Stimulated activated CD4-positive, alpha-beta T cell treated with anti-CD3 and anti-CD28 coated beads, Interleukin-15, amount 100 ng/mL, for 24 hours (primary cell): ENCODE data around the gene NR3C2.
"Not testable (repeated sequence)": the region's sequence is repeated elsewhere in the genome, so short reads cannot be mapped to it uniquely, and the experiment has no call there.

Source experiments
- DNase-seq: peaks from one replicate; pipeline ENCODE4 v3.0.0-alpha.2; 2020

NR3C2 gene

DNA sequence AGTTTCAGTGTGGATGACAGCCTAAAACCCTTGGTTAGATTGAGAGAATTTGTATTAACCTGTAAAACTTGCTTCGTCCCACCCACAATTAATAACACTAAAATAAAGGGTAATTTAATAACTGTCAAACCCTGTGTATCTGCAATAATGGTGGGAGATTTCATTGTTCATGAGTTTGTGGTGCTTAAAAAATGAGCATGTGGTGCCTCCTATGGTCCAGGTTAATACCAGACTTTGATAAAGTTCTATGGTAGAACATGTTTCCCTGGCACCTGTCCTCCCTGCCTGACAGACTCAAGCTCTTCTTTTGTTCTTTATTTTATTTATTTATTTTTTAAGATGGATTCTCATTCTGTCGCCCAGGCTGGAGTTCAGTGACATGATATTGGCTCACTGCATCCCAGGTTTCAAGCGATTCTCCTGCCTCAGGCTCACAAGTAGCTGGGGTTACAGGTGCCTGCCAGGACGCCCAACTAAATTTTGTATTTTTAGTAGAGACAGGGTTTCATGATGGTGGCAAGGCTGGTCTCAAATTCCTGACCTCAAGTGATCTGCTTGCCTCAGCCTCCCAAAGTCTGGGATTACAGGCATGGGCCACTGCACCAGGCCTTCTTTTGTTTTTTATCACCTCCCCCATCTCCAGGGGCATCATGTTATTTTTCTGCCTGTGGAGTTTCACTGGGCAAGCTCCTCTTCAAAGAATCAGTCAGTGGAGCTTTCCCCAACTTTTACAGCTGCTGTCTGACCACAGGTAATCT is 289.2 kb downstream of the NR3C2 start:
- no peak for DNase-seq

DNA sequence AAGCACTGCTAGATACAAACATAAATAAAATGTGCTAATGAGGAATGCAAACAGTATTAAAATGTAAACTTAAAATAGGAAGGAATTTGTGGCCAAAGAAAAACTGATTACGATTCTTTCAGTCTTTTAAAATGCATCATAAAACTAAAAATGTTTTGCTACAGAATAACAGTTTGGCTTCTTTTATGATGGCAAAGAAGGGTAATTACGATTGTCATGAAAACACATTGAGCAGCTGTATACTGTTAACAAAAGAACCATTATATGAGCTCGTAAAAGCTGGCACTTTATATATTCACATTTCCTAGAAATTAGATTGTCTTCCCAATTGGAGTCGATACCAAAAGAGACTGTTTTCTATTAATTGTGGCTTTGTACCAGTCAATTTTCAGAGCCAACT is 290.4 kb downstream of the NR3C2 start:
- DNase-seq, result no peak

DNA sequence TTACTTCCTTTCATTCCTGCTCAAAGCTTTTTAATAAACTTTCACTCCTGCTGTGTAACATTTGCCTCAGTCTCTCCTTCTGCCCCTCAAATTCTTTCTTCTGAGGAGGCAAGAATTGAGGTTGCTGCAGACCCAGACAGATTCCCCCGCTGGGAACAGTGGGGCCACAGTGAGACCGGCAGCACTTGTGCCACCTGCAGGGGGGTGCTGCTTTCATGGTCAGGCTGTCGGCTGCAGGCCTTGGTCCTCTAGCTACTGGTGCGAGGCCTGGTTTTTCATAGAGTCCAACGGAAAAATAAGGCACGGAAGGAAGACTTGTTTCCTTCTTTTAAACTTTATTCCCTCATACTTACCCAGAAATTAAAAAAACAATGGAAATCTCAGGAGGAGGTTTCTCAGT is 296.7 kb downstream of the NR3C2 start:
- no peak for DNase-seq

DNA sequence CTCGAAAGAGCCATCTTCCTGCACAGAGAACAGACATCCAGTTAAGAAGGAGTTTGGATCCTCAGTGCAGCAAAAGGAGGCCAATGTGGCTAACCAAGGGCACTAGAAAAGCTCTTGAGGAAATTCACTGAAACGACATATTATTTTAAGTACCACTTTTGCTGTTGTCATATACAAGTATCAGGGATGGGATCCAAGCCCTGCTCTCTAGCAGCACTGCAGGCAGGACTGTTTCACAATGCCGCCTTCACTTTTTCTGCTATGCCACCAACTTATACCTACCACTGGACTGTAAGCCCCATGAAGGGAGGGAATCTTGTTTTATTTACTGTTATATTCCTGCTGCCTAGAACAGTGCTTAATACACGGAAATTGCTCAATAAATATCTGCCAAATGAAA is 299.0 kb downstream of the NR3C2 start:
- DNase-seq, result no peak

DNA sequence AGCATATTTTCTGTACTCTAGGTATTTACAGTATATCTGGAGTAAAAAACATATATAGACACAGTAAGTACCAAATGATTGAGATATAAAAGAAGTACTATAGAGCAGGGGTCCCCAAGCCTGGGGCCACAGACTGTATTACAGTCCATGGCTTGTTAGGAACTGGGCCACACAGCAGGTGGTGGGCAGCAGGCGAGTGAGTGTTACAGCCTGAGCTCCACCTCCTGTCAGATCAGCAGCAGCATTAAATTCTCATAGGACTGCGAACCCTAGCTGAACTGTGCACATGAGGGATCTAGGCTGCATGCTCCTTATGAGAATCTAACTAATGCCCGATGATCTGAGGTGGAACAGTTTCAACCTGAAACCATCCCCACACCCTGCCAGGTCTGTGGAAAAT is 300.7 kb downstream of the NR3C2 start:
- no peak for DNase-seq

DNA sequence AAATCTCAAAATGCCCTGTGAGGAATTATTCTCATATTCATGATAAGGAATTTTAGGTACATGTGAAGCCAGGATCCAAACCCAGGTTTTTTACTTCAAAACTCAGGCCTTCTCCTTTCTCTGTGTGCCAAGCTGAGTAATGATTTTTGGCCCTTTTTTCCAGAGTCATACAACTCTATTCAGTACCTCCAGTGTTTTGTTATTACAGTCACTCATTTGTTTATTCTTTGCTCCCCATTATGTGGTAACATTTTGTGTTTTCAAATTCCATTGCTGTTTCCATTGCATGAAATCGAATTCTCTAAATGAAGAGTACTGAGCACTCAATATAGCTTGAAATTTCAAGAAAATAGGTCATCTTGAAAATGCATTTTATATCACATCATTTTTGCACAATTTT is 315.4 kb downstream of the NR3C2 start:
- no peak for DNase-seq

DNA sequence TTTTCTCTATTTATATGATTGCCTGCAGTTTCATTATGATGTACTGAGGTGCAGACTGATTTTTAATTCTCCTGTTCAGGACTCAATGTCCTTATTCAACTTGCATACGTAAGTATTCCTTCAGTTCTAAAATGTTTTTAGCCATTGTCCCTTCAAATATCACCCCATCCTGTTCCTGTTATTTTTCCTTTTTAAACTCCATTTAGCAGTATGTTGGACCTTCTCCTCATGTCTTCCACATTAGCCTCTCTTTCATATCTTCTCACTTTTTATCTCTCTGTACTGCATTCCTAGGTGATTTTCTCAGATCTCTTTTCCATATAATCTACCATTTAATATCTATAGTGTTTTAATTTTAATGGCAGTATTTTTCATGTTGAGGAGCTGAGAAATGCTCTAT is 317.7 kb downstream of the NR3C2 start:
- DNase-seq, result no peak

DNA sequence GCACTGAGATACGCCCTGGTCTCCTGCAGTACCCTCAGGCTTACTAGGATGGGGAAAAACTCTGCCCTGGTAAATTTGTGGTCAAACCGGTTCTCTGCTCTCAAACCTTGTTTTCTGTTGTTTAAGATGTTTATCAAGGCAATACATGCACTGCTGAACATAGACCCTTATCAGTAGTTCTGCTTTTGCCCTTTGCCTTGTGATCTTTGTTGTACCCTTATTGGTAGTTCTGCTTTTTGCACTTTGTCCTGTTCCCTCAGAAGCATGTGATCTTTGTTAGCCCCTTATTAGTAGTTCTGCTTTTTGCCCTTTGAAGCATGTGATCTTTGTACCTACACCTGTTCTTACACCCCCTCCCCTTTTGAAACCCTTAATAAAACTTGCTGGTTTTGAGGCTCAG is 319.1 kb downstream of the NR3C2 start:
- DNase-seq, result not testable (repeated sequence)

DNA sequence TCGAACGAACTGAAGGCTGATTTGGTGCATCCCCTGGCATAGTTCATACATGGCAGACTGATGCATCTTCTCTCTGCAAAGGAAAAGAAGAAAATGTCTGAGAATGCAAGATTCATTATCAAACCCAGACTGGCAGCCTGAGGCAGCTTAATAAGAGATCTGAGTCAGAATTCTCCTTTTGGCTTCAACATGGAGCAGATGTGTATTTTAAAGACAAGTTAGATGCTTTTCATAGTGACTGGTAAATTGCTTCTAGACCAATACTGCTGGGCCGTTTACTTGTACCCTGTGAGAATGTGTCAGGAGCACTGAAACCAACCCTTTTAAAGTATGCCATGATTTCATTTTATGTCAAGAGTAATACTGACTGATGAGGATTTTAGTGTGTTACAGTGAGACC is 322.0 kb downstream of the NR3C2 start:
- no peak for DNase-seq

DNA sequence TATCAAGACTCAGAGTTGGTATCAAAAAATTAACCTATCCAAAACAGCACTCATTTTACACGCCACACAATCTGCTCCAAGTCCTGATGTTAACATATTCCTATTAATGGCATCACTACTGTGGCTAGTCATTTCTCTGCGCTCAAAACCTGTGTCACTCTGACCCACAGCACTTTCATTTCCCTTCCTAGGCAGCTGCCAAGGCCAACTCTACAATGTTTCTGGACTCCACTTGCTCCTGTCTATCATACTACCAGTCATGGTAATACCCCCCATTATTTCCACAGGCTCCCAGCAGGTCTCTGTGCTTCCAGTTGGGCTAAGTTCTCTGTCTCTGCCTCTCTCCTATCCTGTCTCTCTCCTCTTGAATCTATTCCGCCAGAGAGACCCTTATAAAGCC is 323.6 kb downstream of the NR3C2 start:
- no peak for DNase-seq

DNA sequence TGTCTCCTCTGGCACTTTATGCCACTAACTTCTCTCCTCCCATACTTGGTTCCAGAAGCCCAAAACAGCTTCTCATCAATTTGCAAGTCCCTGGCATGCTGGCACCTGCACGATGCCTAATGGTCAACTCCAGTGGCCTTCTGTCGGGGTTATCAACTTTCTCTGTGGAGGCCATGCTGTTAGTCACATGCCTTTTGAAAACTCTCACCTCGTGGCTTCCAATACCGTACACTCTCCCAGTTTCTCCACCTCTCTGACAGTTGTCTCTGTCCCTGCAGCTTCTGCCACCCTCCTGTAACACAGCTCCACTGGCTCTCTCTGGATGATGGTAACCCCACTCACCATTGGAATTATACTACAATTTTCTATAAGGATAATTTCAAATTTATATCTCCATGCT is 324.0 kb downstream of the NR3C2 start:
- DNase-seq, result no peak

DNA sequence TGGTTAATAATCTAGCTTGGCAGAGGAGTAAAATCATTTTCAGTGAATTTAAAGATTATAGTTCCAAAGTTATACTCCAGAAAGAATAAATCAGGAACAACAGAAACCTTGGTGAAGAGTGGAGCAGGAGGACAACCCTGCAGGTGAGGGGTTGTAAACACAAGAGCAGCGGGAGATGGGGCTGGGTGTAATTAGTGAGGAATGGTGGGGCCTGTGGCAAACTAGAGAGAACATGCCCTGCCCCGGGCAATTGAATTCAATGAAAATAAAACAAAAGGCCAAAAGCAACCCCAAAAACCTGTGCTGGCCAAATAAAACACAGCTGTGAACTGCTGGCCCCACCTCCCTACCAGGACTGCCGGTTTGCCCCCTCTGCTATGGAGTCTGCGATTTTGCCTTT is 325.2 kb downstream of the NR3C2 start:
- no peak for DNase-seq

DNA sequence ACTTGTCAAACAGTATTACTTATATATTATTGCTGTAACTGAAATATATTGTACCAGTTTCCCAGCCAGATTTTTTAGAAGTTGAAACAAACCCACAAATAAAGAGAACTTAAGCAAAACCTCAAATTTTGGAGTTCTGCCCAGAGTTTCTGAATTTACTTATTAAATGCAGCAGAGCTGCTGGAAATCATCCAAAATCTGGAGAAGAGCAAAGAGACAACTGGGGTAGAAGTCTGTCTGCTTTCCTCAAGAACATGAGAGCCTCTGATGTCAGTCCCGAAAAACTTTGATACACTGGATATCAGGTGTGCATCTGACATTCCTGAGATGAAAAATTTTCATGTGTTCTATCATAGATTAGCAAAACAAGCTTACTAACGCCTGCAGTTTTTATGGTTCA is 325.9 kb downstream of the NR3C2 start:
- DNase-seq, result no peak

DNA sequence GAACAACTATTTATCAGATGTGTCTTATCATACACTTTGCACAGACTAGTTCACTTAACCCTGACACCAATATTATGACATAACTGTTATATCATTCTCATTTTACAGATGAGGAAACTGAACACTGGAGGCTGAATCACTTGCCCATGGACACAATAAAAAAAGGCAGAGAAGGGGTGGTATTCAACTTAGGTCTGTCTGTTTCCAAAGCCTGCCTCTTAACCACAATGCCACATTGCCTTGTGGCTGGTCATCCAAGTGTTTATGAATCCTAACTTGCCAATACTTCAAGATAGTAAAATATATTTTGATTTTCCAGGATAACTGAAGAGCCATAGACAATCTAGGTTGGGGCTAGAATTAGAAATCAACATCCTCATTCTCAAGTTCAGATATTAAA is 327.8 kb downstream of the NR3C2 start:
- DNase-seq, result no peak

DNA sequence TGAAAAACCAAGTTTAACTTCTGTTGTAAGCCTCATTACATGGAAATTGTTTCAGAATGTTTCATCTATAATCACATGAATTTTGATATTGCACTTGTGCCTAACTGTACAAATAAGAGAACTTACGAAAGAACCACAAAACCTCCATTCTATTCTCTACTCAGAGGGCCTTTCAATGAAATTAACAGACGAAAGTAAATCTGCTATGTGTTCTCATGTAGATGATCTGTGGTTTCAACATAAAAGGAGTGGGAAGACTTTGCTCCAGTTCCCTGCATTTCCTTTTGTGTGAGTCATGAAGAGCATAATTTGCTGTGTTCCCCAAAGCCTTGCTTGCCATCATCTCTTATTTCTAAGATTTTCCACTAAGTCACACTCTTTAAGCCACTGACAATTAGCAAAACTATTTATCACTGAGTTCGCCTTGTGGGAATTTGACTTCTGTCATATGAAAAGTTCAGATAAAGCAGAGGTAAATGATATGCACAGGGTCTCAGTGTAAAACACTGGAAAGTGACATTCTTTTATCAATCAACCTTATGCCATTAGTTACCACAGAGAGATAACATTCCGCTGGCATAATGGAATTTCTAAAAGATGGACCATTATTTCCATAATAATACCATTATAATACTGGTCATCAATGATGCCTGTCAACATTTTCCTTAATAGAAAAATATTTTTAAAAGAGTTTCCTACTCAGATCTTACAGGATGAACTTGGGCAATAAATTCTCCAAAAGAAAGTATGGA is 329.8 kb downstream of the NR3C2 start:
- no peak for DNase-seq

DNA sequence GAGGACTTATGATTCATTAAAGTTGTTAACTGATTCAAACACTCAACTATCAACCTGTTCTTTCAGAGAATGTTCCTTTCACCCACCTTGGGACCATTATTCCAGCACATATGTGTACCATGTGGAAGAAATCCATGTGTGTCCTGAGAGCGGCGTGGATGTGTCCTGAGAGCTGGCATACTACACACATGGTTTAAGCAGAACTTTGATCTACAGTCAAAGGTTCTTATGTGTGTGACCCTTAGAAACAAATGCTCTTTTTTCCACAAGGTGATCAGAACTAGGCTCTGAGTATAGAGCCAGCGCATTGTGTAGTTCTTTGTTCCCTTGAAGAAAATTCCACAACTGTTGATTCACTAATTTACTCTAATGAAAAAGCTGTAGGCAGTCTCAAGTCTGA is 332.0 kb downstream of the NR3C2 start:
- no peak for DNase-seq

DNA sequence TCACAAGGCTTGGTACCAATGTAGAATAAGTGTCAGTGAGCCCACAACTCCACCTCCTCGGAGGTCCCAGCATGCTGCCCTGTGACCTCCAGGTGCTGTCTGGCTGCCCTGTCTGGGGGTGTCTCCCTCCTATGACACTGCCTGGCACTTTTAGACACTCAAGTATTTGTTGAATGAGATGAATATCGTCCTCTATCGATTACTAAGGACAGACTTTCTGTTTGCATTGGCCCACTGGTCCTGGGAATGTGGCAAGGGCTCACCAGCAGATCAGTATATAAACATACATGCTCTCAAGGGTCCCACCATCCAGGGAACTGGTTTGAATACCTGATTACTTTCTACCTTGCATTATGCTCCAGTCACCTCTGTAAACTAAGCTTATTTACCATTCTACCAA is 333.0 kb downstream of the NR3C2 start:
- no peak for DNase-seq

DNA sequence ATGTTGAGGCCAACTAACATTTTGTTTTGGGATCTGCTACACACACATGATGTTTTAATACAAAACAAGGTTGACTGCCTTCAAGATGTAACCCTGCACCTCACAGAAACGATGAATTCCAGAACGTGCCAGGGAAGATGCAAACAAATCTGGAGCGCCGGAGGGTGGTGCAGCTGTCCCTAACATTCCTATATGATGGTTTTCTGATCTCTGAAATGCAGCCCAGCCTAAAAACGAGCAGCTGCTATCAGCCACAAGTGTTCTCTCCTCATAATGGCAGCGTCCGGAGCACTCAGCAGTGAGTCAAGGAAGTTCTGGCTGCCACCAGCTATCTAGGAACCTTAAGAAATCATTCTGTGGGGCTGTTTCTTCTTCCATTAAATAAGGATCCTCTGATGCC is 333.4 kb downstream of the NR3C2 start:
- DNase-seq, result no peak

DNA sequence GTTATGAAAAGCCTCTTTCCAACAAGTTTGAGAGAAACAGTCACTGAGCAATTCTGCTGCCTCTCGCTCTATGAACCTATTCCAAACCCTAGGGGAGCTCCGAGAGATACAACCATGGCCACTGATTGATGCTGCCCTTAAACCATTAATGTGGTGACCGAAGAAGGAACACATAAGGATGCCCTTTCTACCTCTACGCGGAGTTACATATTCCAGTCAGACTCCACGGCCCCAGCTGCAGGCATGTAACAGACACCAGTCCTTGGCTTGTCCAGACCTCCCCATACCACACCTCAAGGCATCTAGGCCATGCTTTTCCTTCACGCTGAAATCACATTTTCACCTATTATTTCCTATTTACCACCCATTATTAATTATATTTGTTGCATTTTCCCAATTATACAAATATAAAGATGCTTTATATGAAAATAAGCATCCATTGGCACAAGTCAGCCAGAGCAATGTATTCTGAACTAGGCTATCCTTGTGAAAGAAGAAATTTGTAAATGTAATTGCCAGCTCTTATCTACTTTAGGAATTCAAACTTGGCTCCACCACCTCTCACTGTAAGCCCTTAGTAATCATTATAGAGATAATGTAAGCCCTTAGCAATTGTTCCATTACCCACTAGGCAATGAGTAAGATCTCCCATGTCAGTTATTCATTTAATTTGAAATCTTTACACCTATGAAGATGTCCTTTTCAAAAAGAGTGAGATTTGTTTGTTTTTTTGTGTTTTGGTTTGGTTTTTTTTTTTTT is 338.4 kb downstream of the NR3C2 start:
- DNase-seq, result no peak

DNA sequence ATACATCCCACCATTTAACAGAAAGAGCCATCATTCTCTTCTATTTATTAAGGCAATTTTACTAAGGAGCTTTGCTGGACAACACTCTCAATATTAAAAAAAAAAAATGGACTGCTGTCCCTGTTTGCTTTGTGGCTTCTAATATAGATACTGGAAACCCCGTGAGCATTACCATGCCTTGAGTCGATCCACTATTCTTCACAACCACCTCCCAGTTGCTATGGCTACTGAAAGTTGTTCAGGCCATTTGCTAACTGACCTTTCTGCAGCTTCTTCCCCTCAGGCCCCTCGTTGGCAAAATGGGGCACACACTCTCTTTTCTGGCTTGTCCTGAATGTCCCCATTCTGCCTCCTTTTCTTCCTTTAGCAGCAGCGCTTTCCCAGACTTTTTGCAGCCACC is 340.4 kb downstream of the NR3C2 start:
- DNase-seq, result no peak

DNA sequence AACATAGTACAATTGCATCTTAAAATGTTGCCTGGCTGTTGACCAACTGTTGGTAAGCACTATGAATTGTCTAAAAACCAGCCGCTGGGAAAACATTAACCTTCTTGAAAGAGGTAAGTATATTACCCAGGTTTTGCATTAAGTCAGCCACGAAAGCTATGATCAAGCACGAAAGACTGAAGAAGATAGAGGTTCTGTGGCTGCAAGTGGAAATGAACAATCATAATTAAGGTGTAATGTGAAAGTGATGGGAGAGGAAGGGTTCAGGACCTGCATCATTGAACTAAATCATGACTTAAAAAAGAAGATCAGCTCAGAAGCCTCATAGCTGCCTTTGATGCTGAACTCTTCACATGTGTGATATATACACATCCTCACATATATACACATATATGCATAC is 341.0 kb downstream of the NR3C2 start:
- DNase-seq, result no peak

DNA sequence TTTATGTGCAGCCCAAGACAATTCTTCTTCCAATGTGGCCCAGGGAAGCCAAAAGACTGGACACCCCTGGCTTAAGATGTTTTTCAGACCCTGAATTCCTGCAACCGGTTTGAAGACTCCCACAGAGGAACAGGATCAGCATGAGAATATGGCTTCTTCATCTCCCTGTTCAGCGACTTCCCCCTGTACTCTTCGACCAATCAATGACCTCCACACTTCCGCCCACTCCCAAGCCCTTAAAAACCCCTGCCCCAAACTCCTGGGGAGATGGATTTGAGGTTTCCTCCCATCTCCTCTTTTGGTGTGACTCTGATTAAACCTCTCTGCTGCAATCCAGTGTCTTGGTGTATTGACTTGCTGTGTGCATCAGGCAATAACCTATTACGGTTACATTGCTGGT is 344.4 kb downstream of the NR3C2 start:
- DNase-seq, result no peak

DNA sequence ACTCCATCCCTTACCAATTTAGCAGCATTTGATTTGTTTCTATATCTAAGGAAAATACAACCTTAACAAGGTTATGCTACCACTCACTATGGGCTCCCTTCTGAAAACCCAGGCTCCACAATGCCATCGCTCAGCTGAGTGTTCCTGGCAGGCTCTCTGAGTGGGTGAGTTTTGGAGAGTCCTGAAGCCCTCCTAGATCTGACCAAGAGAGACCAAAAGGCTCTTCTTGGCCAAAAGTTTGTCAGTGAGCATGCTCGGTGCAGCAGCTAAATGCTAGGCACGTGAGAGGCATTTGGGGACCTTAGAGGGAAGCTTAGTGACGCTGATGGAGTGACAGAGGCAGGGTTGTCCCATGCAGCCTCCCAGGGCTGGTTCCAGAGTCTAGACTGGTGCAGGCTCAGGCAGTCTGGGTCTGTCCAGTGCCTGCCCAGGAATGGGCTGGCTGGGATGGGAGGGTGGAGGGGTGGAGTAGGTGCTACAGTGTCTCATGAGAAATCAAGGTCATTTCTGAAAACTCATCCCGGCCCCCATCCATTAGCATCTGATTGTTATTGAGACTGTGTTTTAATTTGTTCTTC is 346.8 kb downstream of the NR3C2 start:
- no peak for DNase-seq

DNA sequence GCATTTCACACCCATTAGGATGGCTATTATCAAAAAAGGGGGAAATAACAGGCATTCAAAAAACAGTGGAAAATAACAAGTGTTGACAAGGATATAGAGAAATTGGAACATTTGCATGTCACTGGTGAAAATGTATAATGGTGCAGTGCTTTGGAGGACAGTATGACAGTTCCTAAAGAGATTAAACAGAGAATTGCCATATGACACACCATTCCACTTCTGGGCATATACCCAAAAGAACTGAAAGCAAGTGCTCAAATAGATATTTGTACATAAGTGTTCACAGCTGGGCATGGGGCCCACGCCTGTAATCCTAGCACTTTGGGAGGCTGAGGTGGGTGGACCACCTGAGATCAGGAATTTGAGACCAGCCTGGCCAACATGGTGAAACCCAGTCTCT is 348.1 kb downstream of the NR3C2 start:
- no peak for DNase-seq
